PC-3 (cell line): Measurements from ENCODE around the gene SLC13A3. TPM values are rescaled to one million over a fixed set of nuclear protein-coding genes. Genes with fewer than 3 reads are reported as not detected.

Experiments
- ATAC-seq: fragments of 200-7000 bp; cut with Tn5 transposase; 2 replicates; pipeline ENCODE4 v1.9.1; 2020; ENCODE audit warnings: mild to moderate bottlenecking, moderate library complexity
- BruUV-seq: library from RNA; stranded (reverse); fragments of 400-500 nt; replicated peaks from 2 replicates; lab custom pipeline; 2021; lab: Mats Ljungman, UMichigan
- CTCF ChIA-PET: fragments of 300-600 bp; sonication (Branson Sonifier 250); formaldehyde crosslinking; loops from one replicate; lab custom pipeline; 2022; ENCODE audit warnings: antibody characterized with exemption; lab: Charles Lee
- POLR2A ChIA-PET: fragments of 300-600 bp; sonication (Branson Sonifier 250); formaldehyde crosslinking; loops from one replicate; lab custom pipeline; 2022; ENCODE audit warnings: antibody characterized with exemption; ENCODE audit not compliant: unreplicated experiment; lab: Charles Lee
- DNase-seq: peaks from one replicate; pipeline ENCODE4 v3.0.0-alpha.2; 2015
- H2AFZ ChIP-seq: fragments of 300-600 bp; sonication (generic); 2 replicates; pipeline ENCODE4 v1.6.0; 2016; ENCODE audit warnings: antibody characterized with exemption, low read length
- H3F3A ChIP-seq: fragments of 300-600 bp; sonication (generic); one replicate; pipeline ENCODE4 v1.6.0; 2017; ENCODE audit warnings: antibody characterized with exemption, low read length, control low read depth, mild to moderate bottlenecking; ENCODE audit not compliant: unreplicated experiment
- H3K27ac ChIP-seq: fragments of 300-600 bp; sonication (generic); 2 replicates; pipeline ENCODE4 v1.5.1; 2016; ENCODE audit warnings: mild to moderate bottlenecking, low read length
- H3K27me3 ChIP-seq: fragments of 300-600 bp; sonication (generic); 2 replicates; pipeline ENCODE4 v1.6.1; 2016; ENCODE audit warnings: low read length, mixed read lengths
- H3K36me3 ChIP-seq: fragments of 300-600 bp; sonication (generic); 2 replicates; pipeline ENCODE4 v1.6.1; 2016; ENCODE audit warnings: low read depth, mixed run types, low read length, mixed read lengths
- H3K4me1 ChIP-seq: fragments of 300-600 bp; sonication (generic); 2 replicates; pipeline ENCODE4 v1.5.1; 2016; ENCODE audit warnings: low read length; ENCODE audit not compliant: insufficient read depth
- H3K4me2 ChIP-seq: fragments of 300-600 bp; sonication (generic); 2 replicates; pipeline ENCODE4 v1.6.0; 2016; ENCODE audit warnings: low read length
- H3K4me3 ChIP-seq: fragments of 300-600 bp; sonication (generic); 2 replicates; pipeline ENCODE4 v1.5.1; 2016; ENCODE audit warnings: mild to moderate bottlenecking, low read length, mixed read lengths
- H3K79me2 ChIP-seq: fragments of 300-600 bp; sonication (generic); 2 replicates; pipeline ENCODE4 v1.6.1; 2017; ENCODE audit warnings: low read length, mixed read lengths
- H3K9ac ChIP-seq: fragments of 300-600 bp; sonication (generic); 2 replicates; pipeline ENCODE4 v1.6.0; 2016; ENCODE audit warnings: mild to moderate bottlenecking, low read length
- H3K9me2 ChIP-seq: fragments of 300-600 bp; sonication (generic); replicated peaks from 2 replicates; pipeline ENCODE4 v1.6.1; 2016; ENCODE audit warnings: mixed run types, low read length, mixed read lengths
- H3K9me3 ChIP-seq: fragments of 300-600 bp; sonication (generic); 2 replicates; pipeline ENCODE4 v1.6.1; 2016; ENCODE audit warnings: low read length, mixed read lengths
- H4K20me1 ChIP-seq: fragments of 300-600 bp; sonication (generic); 2 replicates; pipeline ENCODE4 v1.6.1; 2016; ENCODE audit warnings: low read length, mixed read lengths
- EZH2 ChIP-seq: fragments of 300-600 bp; sonication (generic); IDR thresholded peaks from one replicate; pipeline ENCODE4 v1.6.1; 2017; ENCODE audit warnings: antibody characterized with exemption, mild to moderate bottlenecking, low read length; ENCODE audit not compliant: unreplicated experiment
- EZH2phosphoT487 ChIP-seq: fragments of 300-600 bp; sonication (generic); IDR thresholded peaks from 2 replicates; pipeline ENCODE4 v1.6.1; 2018; ENCODE audit warnings: mild to moderate bottlenecking, antibody characterized with exemption, low read length, borderline replicate concordance
- intact Hi-C: fragments of 100-400 bp; cut with micrococcal nuclease; formaldehyde crosslinking; loops from 2 replicates; pipeline ENCODE4 v1.9.0; 2023
- total RNA-seq: library from RNA; depleted of rRNA; stranded (reverse); fragments of >200 nt; gene quantifications from 2 replicates; pipeline ENCODE4 v1.2.3, GENCODE V29; 2014
- TF ChIP-seq, protein P1 (sequence below): fragments of 300-600 bp; sonication (generic); conservative IDR thresholded peaks from 2 replicates; pipeline ENCODE4 v1.5.1; 2017; ENCODE audit warnings: antibody characterized with exemption, low read depth, mild to moderate bottlenecking, low read length

The SLC13A3 gene
- total RNA-seq, 1 experiment from 2014 or later: not detected

GRCh38 chr20:46562373-46563169, 88.7 kb downstream of the SLC13A3 start:
- H3K4me1 ChIP-seq: peaks cover 35% of the 10 kb centered on the region
- no peaks in the 10 kb centered on the region for H4K20me1 ChIP-seq
- H3K4me3 ChIP-seq: peak overlapping the region; percentile 39; the same call in 1 of the 2 replicates
- TF ChIP-seq, protein P1, sequence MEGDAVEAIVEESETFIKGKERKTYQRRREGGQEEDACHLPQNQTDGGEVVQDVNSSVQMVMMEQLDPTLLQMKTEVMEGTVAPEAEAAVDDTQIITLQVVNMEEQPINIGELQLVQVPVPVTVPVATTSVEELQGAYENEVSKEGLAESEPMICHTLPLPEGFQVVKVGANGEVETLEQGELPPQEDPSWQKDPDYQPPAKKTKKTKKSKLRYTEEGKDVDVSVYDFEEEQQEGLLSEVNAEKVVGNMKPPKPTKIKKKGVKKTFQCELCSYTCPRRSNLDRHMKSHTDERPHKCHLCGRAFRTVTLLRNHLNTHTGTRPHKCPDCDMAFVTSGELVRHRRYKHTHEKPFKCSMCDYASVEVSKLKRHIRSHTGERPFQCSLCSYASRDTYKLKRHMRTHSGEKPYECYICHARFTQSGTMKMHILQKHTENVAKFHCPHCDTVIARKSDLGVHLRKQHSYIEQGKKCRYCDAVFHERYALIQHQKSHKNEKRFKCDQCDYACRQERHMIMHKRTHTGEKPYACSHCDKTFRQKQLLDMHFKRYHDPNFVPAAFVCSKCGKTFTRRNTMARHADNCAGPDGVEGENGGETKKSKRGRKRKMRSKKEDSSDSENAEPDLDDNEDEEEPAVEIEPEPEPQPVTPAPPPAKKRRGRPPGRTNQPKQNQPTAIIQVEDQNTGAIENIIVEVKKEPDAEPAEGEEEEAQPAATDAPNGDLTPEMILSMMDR: peak; percentile 94
- no peak for TF ChIP-seq EZH2
- H3K27ac ChIP-seq: no peak overlapping the region
- H3K36me3 ChIP-seq: no peaks in the 10 kb centered on the region
- H2AFZ ChIP-seq: peak overlapping the region; percentile 85
- H3K27me3 ChIP-seq: no peaks in the 10 kb centered on the region
- DNase-seq (peak; percentile 74), ATAC-seq (peak; percentile 64)
- no peaks in the 10 kb centered on the region for H3F3A ChIP-seq
- H3K79me2 ChIP-seq: no peaks in the 10 kb centered on the region
- ChIA-PET CTCF (no interaction called here), POLR2A (no interaction called here)
- peak overlapping the region; percentile 67 for H3K4me2 ChIP-seq
- intact Hi-C loops: loop anchor here (2.0 kb wide), 1 partner anchor 118 kb away; no protein-coding TSS in a partner anchor
- H3K9me2 ChIP-seq: no peaks in the 10 kb centered on the region
- no peaks in the 10 kb centered on the region for H3K9me3 ChIP-seq
- H3K9ac ChIP-seq: no peak overlapping the region
- no TSS peak for BruUV-seq

DNA sequence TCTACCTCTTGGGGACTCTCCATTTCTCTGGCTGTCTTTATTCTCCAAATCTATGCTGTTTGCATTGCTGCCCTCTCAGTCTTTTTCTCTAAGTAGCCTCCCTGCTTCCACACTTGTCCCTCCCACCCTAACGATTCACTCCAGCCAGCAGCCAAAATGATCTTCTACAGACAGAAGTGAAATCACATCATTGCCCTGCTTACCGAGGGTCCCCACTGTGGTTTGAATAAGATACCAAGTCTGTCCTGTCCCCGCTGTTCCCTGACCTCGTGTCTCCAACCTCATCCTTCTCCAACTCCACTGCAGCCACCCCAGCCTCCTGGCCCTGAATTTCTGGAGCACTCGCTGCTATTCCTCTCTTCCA, 89.3 kb downstream of the SLC13A3 start:
- no peaks in the 10 kb centered on the region for H3K79me2 ChIP-seq
- no peaks in the 10 kb centered on the region for H3K9me3 ChIP-seq
- H3K36me3 ChIP-seq: no peaks in the 10 kb centered on the region
- intact Hi-C loops: loop anchor here (2.0 kb wide), 1 partner anchor 119 kb away; no protein-coding TSS in a partner anchor
- no peaks in the 10 kb centered on the region for H3K9me2 ChIP-seq
- H4K20me1 ChIP-seq: no peaks in the 10 kb centered on the region
- H2AFZ ChIP-seq: peak overlapping the region; percentile 85
- H3K27ac ChIP-seq: no peak overlapping the region
- ChIA-PET CTCF (no interaction called here), POLR2A (no interaction called here)
- peaks cover 38% of the 10 kb centered on the region for H3K4me1 ChIP-seq
- no peak overlapping the region for H3K9ac ChIP-seq
- H3K27me3 ChIP-seq: no peaks in the 10 kb centered on the region
- BruUV-seq: no TSS peak
- peak overlapping the region; percentile 67 for H3K4me2 ChIP-seq
- TF ChIP-seq, protein P1: no peak
- TF ChIP-seq EZH2phosphoT487 (no peak), EZH2 (no peak)
- no peak for ATAC-seq
- peak overlapping the region; percentile 39; the same call in 1 of the 2 replicates for H3K4me3 ChIP-seq
- no peaks in the 10 kb centered on the region for H3F3A ChIP-seq
- no peak for DNase-seq
